Measurements from ENCODE around the gene PGLYRP1.

Gene PGLYRP1

GRCh38 chr19:46063201-46063600 lies 40.3 kb upstream of the PGLYRP1 start:
- DNase-seq (ENCODE audit: insufficient read length, low spot score) (no peak), FAIRE-seq (no peak)
- no peak for TF ChIP-seq CTCF (IDR thresholded peaks at IDR 0.05; ENCODE audit: insufficient read depth, missing control alignments)

- no peak for TF ChIP-seq CTCF (IDR thresholded peaks at IDR 0.05; ENCODE audit: insufficient read depth, missing control alignments)
- no peak for DNase-seq (ENCODE audit: insufficient read length, low spot score)
- no peak for FAIRE-seq
These were observed 37.2 kb upstream of the PGLYRP1 start for GRCh38 chr19:46060012-46060411.

- no peak for TF ChIP-seq CTCF (IDR thresholded peaks at IDR 0.05; ENCODE audit: insufficient read depth, missing control alignments)
- no peak for DNase-seq (ENCODE audit: insufficient read length, low spot score)
- FAIRE-seq: no peak
These were observed 35.9 kb upstream of the PGLYRP1 start for GRCh38 chr19:46058778-46059177.

GRCh38 chr19:46056536-46056935 lies 33.7 kb upstream of the PGLYRP1 start:
- no peak for DNase-seq (ENCODE audit: insufficient read length, low spot score)
- TF ChIP-seq CTCF (IDR thresholded peaks at IDR 0.05; ENCODE audit: insufficient read depth, missing control alignments): no peak
- FAIRE-seq: no peak

GRCh38 chr19:46052896-46053295 lies 30.0 kb upstream of the PGLYRP1 start:
- DNase-seq (ENCODE audit: insufficient read length, low spot score) (no peak), FAIRE-seq (no peak)
- TF ChIP-seq CTCF (IDR thresholded peaks at IDR 0.05; ENCODE audit: insufficient read depth, missing control alignments): no peak

GRCh38 chr19:46049597-46049996 lies 26.7 kb upstream of the PGLYRP1 start:
- DNase-seq (ENCODE audit: insufficient read length, low spot score) (no peak), FAIRE-seq (no peak)
- no peak for TF ChIP-seq CTCF (IDR thresholded peaks at IDR 0.05; ENCODE audit: insufficient read depth, missing control alignments)

GRCh38 chr19:46043519-46043918 lies 20.7 kb upstream of the PGLYRP1 start:
- no peak for FAIRE-seq
- no peak for DNase-seq (ENCODE audit: insufficient read length, low spot score)
- TF ChIP-seq CTCF (IDR thresholded peaks at IDR 0.05; ENCODE audit: insufficient read depth, missing control alignments): no peak
